SK-N-SH treated with all-trans-retinoic acid at 6 μM for 48 hours (cell line): ENCODE measurements around the gene CD48.

Experiments
- ATAC-seq: fragments of 200-7000 bp; cut with Tn5 transposase; 3 replicates; pipeline ENCODE4 v1.9.1; 2020; ENCODE audit warnings: mild to moderate bottlenecking, moderate library complexity
- ARNTL ChIP-seq: fragments of 450-650 bp; formaldehyde crosslinking; IDR thresholded peaks from 2 replicates; pipeline ENCODE4 v1.5.0; 2020; ENCODE audit warnings: low read depth, mild to moderate bottlenecking, moderate library complexity, borderline replicate concordance
- BACH2 ChIP-seq: fragments of 250-450 bp; sonication (Bioruptor Pico); IDR thresholded peaks from 2 replicates; pipeline ENCODE4 v1.9.0; 2021; ENCODE audit warnings: mild to moderate bottlenecking, borderline replicate concordance
- CREB5 ChIP-seq: fragments of 250-450 bp; sonication (Bioruptor Pico); IDR thresholded peaks from 2 replicates; pipeline ENCODE4 v1.5.1; 2020; ENCODE audit warnings: low read depth, mild to moderate bottlenecking, moderate library complexity
- CSDC2 ChIP-seq: fragments of 250-450 bp; sonication (Bioruptor Pico); IDR thresholded peaks from 2 replicates; pipeline ENCODE4 v1.5.0; 2020; ENCODE audit warnings: mild to moderate bottlenecking, moderate library complexity
- CSRNP3 ChIP-seq: fragments of 250-450 bp; sonication (Bioruptor Pico); IDR thresholded peaks from 2 replicates; pipeline ENCODE4 v1.5.1; 2021; ENCODE audit warnings: mild to moderate bottlenecking, moderate library complexity
- ESRRG ChIP-seq: fragments of 250-450 bp; sonication (Bioruptor Pico); IDR thresholded peaks from 2 replicates; pipeline ENCODE4 v1.6.1; 2021; ENCODE audit warnings: mild to moderate bottlenecking
- GLIS3 ChIP-seq: fragments of 250-450 bp; sonication (Bioruptor Pico); IDR thresholded peaks from 2 replicates; pipeline ENCODE4 v1.5.0; 2020; ENCODE audit warnings: mild to moderate bottlenecking, moderate library complexity
- ISL1 ChIP-seq: fragments of 250-450 bp; sonication (Bioruptor Pico); IDR thresholded peaks from 2 replicates; pipeline ENCODE4 v2.1.2; 2022; ENCODE audit warnings: mild to moderate bottlenecking, moderate library complexity
- OSR1 ChIP-seq: fragments of 250-450 bp; sonication (Bioruptor Pico); IDR thresholded peaks from 2 replicates; pipeline ENCODE4 v1.8.0; 2022; ENCODE audit warnings: moderate library complexity, mild to moderate bottlenecking, inconsistent platforms
- PATZ1 ChIP-seq: fragments of 250-450 bp; sonication (Bioruptor Pico); IDR thresholded peaks from 2 replicates; pipeline ENCODE4 v1.8.0; 2020; ENCODE audit warnings: mild to moderate bottlenecking, moderate library complexity, borderline replicate concordance
- POU6F1 ChIP-seq: fragments of 250-450 bp; sonication (Bioruptor Pico); IDR thresholded peaks from 2 replicates; pipeline ENCODE4 v1.8.0; 2021; ENCODE audit warnings: low read depth, mild to moderate bottlenecking, moderate library complexity, borderline replicate concordance
- PPARA ChIP-seq: fragments of 250-450 bp; sonication (Bioruptor Pico); IDR thresholded peaks from 2 replicates; pipeline ENCODE4 v1.5.0; 2020; ENCODE audit warnings: mild to moderate bottlenecking, borderline replicate concordance
- RARB ChIP-seq: fragments of 250-450 bp; sonication (Bioruptor Pico); IDR thresholded peaks from 2 replicates; pipeline ENCODE4 v1.8.0; 2021; ENCODE audit warnings: mild to moderate bottlenecking, moderate library complexity
- SNAI2 ChIP-seq: fragments of 250-450 bp; sonication (Bioruptor Pico); IDR thresholded peaks from 2 replicates; pipeline ENCODE4 v1.5.0; 2020; ENCODE audit warnings: mild to moderate bottlenecking, moderate library complexity
- TCF4 ChIP-seq: fragments of 250-450 bp; sonication (Bioruptor Pico); IDR thresholded peaks from 2 replicates; pipeline ENCODE4 v1.8.0; 2021; ENCODE audit warnings: mild to moderate bottlenecking, moderate library complexity, borderline replicate concordance
- TOX ChIP-seq: fragments of 250-450 bp; sonication (Bioruptor Pico); IDR thresholded peaks from 2 replicates; pipeline ENCODE4 v1.8.0; 2021; ENCODE audit warnings: mild to moderate bottlenecking, moderate library complexity, borderline replicate concordance
- ZC3H10 ChIP-seq: fragments of 250-450 bp; sonication (Bioruptor Pico); IDR thresholded peaks from 2 replicates; pipeline ENCODE4 v1.5.1; 2021; ENCODE audit warnings: mild to moderate bottlenecking, moderate library complexity
- ZFP3 ChIP-seq: fragments of 250-450 bp; sonication (Bioruptor Pico); IDR thresholded peaks from 2 replicates; pipeline ENCODE4 v1.5.0; 2020; ENCODE audit warnings: mild to moderate bottlenecking, moderate library complexity
- ZFP30 ChIP-seq: fragments of 450-650 bp; formaldehyde crosslinking; IDR thresholded peaks from 2 replicates; pipeline ENCODE4 v1.5.0; 2022; ENCODE audit warnings: mild to moderate bottlenecking, moderate library complexity
- ZNF565 ChIP-seq: fragments of 450-650 bp; formaldehyde crosslinking; conservative IDR thresholded peaks from 2 replicates; pipeline ENCODE4 v1.5.0; 2020; ENCODE audit warnings: low read depth, mild to moderate bottlenecking, moderate library complexity
- ZNF70 ChIP-seq: fragments of 450-650 bp; formaldehyde crosslinking; IDR thresholded peaks from 2 replicates; pipeline ENCODE4 v1.5.0; 2020; ENCODE audit warnings: mild to moderate bottlenecking, moderate library complexity
- ZNF8 ChIP-seq: fragments of 450-650 bp; formaldehyde crosslinking; IDR thresholded peaks from 2 replicates; pipeline ENCODE4 v1.5.0; 2020; ENCODE audit warnings: mild to moderate bottlenecking, moderate library complexity

CD48 gene

GRCh38 chr1:160708801-160709200 is 2.8 kb downstream of the CD48 start:
- ATAC-seq, result no peak
- TF ChIP-seq CSDC2 (CRISPR knock-in tag) (no peak), ZFP30 (CRISPR knock-in tag) (no peak), OSR1 (CRISPR knock-in tag) (no peak), ESRRG (no peak), TOX (CRISPR knock-in tag) (no peak), CSRNP3 (CRISPR knock-in tag) (no peak)

- no peak for ATAC-seq
- TF ChIP-seq ISL1 (CRISPR knock-in tag), result no peak
- no peak for TF ChIP-seq CSRNP3 (CRISPR knock-in tag)
- no peak for TF ChIP-seq CREB5 (CRISPR knock-in tag)
- no peak for TF ChIP-seq PPARA
- TF ChIP-seq ESRRG, result no peak
- TF ChIP-seq TCF4 (CRISPR knock-in tag), result no peak
- TF ChIP-seq RARB (CRISPR knock-in tag), result no peak
- no peak for TF ChIP-seq POU6F1 (CRISPR knock-in tag)
- no peak for TF ChIP-seq GLIS3 (CRISPR knock-in tag)
Measured at GRCh38 chr1:160708118-160708517, 3.5 kb downstream of the CD48 start.

- no peak for ATAC-seq
- TF ChIP-seq POU6F1 (CRISPR knock-in tag) (no peak), SNAI2 (CRISPR knock-in tag) (no peak), ZFP3 (CRISPR knock-in tag) (no peak), PPARA (no peak), BACH2 (CRISPR knock-in tag) (no peak), OSR1 (CRISPR knock-in tag) (no peak), ZC3H10 (CRISPR knock-in tag) (no peak), ZNF70 (no peak), ZNF8 (CRISPR knock-in tag) (no peak), ZNF565 (CRISPR knock-in tag) (no peak), ARNTL (no peak)
Measured at GRCh38 chr1:160707236-160708064, 4.2 kb downstream of the CD48 start.

- ATAC-seq, result no peak
- no peak for TF ChIP-seq CREB5 (CRISPR knock-in tag)
- TF ChIP-seq ZNF70, result no peak
- TF ChIP-seq PATZ1 (CRISPR knock-in tag), result no peak
- TF ChIP-seq ISL1 (CRISPR knock-in tag), result no peak
- no peak for TF ChIP-seq ZNF565 (CRISPR knock-in tag)
- no peak for TF ChIP-seq SNAI2 (CRISPR knock-in tag)
- no peak for TF ChIP-seq RARB (CRISPR knock-in tag)
- TF ChIP-seq CSDC2 (CRISPR knock-in tag), result no peak
- no peak for TF ChIP-seq ARNTL
Measured at GRCh38 chr1:160706526-160707235, 4.9 kb downstream of the CD48 start.
